HG03558 (cell line): Measurements from ENCODE around the gene DNMT3L.
"Not testable (repeated sequence)": the region's sequence is repeated elsewhere in the genome, so short reads cannot be mapped to it uniquely, and the experiment has no call there.

ENCODE experiments used
- ATAC-seq: cut with Tn5 transposase; IDR thresholded peaks from one replicate; pipeline ENCODE4 v1.9.1; 2021; ENCODE audit warnings: moderate number of reproducible peaks; ENCODE audit not compliant: unreplicated experiment; ENCODE audit errors: extremely low read depth

DNMT3L gene

DNA sequence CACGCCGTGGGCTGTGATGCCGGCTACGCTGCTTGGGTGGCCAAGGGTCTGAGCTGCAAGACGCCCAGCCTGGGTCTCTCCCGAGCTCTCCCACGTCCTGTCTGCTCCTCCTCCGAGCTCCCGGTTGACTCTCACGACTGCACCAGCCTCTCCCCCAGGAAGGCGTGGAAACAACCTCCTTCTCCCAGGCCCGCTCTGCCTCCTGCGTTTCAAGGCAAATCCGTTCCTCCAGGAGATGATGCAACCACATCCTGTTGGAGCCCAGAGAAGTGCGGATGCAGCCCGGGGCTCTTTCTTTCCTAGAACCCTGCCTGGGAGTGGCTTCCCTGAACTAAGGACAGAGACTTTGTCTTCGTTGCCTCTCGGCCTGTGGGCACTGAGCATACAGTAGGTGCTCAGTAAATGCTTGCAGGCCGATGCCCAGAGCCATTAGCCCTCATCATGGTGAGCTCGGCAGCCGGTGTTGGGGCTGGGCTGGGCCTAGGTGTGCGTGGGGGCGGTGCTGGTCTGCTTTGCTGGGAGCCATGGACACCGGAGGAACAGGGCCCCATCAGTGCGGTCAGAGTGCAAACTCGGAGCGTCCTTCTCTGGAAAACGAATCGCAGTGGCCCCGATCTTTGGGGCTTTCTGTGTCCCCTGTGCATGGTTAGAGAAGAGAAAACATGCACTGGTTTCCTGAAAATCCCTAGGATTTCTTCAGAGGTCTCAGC lies 59.0 kb downstream of the DNMT3L start:
- ATAC-seq, result not testable (repeated sequence)

DNA sequence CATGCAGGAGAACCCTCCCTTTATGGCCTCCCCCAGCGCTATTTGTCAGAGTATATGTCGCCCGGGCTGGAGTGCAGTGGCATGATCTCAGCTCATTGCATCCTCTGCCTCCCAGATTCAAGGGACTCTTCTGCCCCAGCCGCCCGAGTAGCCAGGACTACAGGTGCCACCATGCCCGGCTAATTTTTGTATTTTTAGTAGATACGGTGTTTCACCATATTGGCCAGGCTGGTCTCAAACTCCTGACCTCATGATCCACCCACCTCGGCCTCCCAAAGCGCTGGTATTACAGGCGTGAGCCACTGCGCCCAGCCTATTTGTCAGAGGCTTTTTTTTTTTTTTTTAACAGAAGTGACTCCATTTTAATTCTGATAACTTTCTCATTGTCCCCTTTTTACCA lies 61.7 kb downstream of the DNMT3L start:
- ATAC-seq, result not testable (repeated sequence)

DNA sequence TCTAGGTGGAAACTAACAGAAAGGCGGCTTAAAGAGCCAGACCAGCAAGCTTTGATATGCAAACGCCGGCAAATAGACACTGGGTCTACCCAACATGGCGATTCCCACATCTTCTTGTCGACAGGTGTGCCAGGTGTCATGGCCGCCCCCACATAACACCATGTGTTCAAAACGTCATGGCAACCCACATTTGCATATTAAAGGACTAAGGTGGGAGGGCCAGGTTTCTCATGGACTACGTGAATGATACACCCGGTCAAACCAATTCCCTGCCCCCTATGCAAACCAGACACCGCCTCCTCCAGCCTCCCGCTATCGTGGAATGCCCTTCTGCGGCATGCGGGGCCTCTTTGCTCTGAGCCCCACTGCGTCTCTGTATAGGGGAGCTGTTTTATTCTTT lies 62.2 kb downstream of the DNMT3L start:
- ATAC-seq, result no peak

DNA sequence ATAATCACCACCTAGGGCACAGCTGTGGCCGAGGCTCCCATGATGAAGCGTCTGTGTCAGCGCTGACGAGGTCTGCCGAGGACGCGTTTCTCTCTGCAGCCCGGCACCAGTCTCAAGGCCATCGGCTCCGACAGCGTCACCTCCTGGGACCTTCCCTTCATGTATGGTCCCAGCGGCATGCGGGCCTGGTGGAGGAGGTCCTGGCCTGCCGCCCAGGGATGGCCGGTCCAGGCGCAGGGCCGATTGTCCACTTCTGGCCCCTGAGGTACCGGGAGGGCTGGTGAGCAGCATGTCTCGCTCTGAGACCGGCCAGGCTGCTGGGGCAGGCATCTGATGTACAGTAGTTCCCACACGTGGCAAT lies 64.6 kb downstream of the DNMT3L start:
- ATAC-seq, result not testable (repeated sequence)
